Esophagus muscularis mucosa (tissue), 3 donors: ENCODE measurements around the gene CRYAA.

Experiments
- POLR2A ChIP-seq: fragments of 450-650 bp; IDR thresholded peaks from one replicate; pipeline ENCODE4 v1.6.1; 2017; ENCODE audit warnings: antibody characterized with exemption, moderate library complexity, mild to moderate bottlenecking, low read depth
- TF ChIP-seq, protein P1 (sequence below), 3 experiments: fragments of 200-600 bp in 2 of 3; fragments of 450-650 bp in 1 of 3; sonication (generic) in 2 of 3; IDR thresholded peaks; one replicate each; pipeline ENCODE4 v1.5.1; 2017 to 2019; ENCODE audit warnings: antibody characterized with exemption in 3 of 3, mild to moderate bottlenecking in 2 of 3, moderate library complexity in 1 of 3

- TF ChIP-seq, protein P1, sequence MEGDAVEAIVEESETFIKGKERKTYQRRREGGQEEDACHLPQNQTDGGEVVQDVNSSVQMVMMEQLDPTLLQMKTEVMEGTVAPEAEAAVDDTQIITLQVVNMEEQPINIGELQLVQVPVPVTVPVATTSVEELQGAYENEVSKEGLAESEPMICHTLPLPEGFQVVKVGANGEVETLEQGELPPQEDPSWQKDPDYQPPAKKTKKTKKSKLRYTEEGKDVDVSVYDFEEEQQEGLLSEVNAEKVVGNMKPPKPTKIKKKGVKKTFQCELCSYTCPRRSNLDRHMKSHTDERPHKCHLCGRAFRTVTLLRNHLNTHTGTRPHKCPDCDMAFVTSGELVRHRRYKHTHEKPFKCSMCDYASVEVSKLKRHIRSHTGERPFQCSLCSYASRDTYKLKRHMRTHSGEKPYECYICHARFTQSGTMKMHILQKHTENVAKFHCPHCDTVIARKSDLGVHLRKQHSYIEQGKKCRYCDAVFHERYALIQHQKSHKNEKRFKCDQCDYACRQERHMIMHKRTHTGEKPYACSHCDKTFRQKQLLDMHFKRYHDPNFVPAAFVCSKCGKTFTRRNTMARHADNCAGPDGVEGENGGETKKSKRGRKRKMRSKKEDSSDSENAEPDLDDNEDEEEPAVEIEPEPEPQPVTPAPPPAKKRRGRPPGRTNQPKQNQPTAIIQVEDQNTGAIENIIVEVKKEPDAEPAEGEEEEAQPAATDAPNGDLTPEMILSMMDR (IDR thresholded peaks at IDR 0.05): no peak
- TF ChIP-seq POLR2A: no peak
Measured at GRCh38 chr21:43207868-43208267, 39.1 kb downstream of the CRYAA start.
